Thyroid gland (tissue), 4 donors: ENCODE results near the gene C22orf15. TPM values are rescaled to one million over a fixed set of nuclear protein-coding genes. Genes with fewer than 3 reads are reported as not detected.

Experiments used
- DNase-seq, 2 donors: peaks; one replicate each; pipeline ENCODE4 v3.0.0-alpha.2; 2019
- H3K27ac ChIP-seq, 3 donors: fragments of 200-600 bp; sonication (generic); 1 replicate in 2 of 3; 2 replicates in 1 of 3; pipeline ENCODE4 v1.5.1; 2016 to 2019; ENCODE audit warnings: mild to moderate bottlenecking in 1 of 3, moderate library complexity in 1 of 3
- H3K27me3 ChIP-seq: fragments of 200-600 bp; sonication (generic); one replicate; pipeline ENCODE4 v1.5.1; 2019
- H3K36me3 ChIP-seq, 2 donors: fragments of 200-600 bp; sonication (generic); one replicate each; pipeline ENCODE4 v1.5.1; 2016 to 2019
- H3K4me1 ChIP-seq, 2 donors: fragments of 200-600 bp; sonication (generic); one replicate each; pipeline ENCODE4 v1.5.1; 2017 to 2019
- H3K4me3 ChIP-seq, 3 donors: fragments of 200-600 bp; sonication (generic); replicated peaks in 1 of 3; 1 replicate in 2 of 3; 2 replicates in 1 of 3; pipeline ENCODE4 v1.5.1; 2016; ENCODE audit warnings: mild to moderate bottlenecking in 1 of 3
- H3K9me3 ChIP-seq: fragments of 200-600 bp; sonication (generic); one replicate; pipeline ENCODE4 v1.5.1; 2017
- POLR2A ChIP-seq, 2 donors: fragments of 450-650 bp; IDR thresholded peaks; one replicate each; pipeline ENCODE4 v1.6.1; 2017; ENCODE audit warnings: antibody characterized with exemption in 2 of 2, mild to moderate bottlenecking in 2 of 2, moderate library complexity in 1 of 2
- WGBS, 2 donors: methylation state at CpG; one replicate each; pipeline ENCODE4 v1.1.5; 2017; 5-methylcytosine and 5-hydroxymethylcytosine counted together
- intact Hi-C: fragments of 100-400 bp; cut with DNase I; formaldehyde crosslinking; loops from one replicate; pipeline ENCODE4 v1.15.1; 2023
- total RNA-seq, 4 donors: library from RNA; depleted of rRNA; stranded (reverse); fragments of >200 nt; gene quantifications; one replicate each; pipeline ENCODE4 v1.2.3, GENCODE V29; 2016
- TF ChIP-seq, protein P1 (sequence below), 6 experiments: fragments of 200-600 bp in 3 of 6; fragments of 450-650 bp in 3 of 6; sonication (generic) in 3 of 6; IDR thresholded peaks; one replicate each; pipeline ENCODE4 v1.5.1; 2016 to 2019; ENCODE audit warnings: antibody characterized with exemption in 6 of 6, mild to moderate bottlenecking in 2 of 6, inconsistent platforms in 1 of 6, moderate library complexity in 1 of 6

C22orf15 gene
- total RNA-seq, 4 donors from 2014 or later = not detected

DNA sequence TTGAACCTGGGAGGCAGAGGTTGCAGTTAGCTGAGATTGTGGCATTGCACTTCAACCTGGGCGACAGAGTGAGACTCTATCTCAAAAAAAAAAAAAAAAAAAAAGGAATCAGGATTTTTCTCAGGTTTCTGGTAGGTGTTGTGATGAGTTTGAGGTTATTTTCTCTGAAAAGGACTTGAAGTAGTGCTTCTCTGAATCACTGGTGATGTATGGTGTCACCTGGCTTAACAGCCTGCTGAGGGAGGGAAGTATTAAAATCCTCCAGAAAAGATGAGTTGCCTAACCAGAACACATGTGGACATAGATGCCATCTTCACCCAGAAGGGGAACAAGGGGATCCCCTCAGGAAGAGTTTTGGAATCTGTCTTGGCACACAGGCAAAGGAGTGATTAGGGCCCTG, 44.0 kb downstream of the C22orf15 start:
- WGBS, 2 donors = 100% methylated on average over 1 of the region's 1 CpG
- H3K27me3 ChIP-seq = no peaks in the 10 kb centered on the region
- H3K4me1 ChIP-seq = no peaks in the 10 kb centered on the region
- no peak overlapping the region for H3K4me3 ChIP-seq
- intact Hi-C loops = no loop called here
- TF ChIP-seq, protein P1, sequence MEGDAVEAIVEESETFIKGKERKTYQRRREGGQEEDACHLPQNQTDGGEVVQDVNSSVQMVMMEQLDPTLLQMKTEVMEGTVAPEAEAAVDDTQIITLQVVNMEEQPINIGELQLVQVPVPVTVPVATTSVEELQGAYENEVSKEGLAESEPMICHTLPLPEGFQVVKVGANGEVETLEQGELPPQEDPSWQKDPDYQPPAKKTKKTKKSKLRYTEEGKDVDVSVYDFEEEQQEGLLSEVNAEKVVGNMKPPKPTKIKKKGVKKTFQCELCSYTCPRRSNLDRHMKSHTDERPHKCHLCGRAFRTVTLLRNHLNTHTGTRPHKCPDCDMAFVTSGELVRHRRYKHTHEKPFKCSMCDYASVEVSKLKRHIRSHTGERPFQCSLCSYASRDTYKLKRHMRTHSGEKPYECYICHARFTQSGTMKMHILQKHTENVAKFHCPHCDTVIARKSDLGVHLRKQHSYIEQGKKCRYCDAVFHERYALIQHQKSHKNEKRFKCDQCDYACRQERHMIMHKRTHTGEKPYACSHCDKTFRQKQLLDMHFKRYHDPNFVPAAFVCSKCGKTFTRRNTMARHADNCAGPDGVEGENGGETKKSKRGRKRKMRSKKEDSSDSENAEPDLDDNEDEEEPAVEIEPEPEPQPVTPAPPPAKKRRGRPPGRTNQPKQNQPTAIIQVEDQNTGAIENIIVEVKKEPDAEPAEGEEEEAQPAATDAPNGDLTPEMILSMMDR (IDR thresholded peaks at IDR 0.05) = no peak
- TF ChIP-seq POLR2A (IDR thresholded peaks at IDR 0.05) = no peak
- no peak for DNase-seq
- H3K36me3 ChIP-seq = peaks cover 44 to 55% of the 10 kb centered on the region in 2 donors
- H3K27ac ChIP-seq = no peak overlapping the region
- H3K9me3 ChIP-seq = no peaks in the 10 kb centered on the region

DNA sequence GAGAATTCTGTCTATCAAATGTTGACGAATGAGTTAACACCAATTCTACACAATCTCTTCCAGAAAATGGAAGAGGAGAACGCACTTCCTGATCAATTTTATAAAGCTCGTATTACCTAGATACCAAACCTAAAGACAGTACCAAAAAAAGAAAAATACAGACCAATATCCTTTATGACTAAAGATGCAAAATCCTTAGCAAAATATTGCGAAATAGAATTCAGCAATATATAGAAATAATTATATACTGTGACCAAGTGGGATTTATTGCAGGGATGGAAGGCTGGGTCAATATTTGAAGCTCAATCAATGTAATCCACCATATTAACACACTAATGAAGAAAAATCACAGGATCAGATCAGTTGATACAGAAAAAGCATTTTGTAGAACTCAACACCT, 49.6 kb downstream of the C22orf15 start:
- 95 to 98% methylated on average over 4 of the region's 4 CpGs for WGBS, 2 donors
- Histone ChIP-seq H3K4me1 (no peaks in the 10 kb centered on the region), H3K27me3 (no peaks in the 10 kb centered on the region), H3K36me3 (peaks cover 10 to 21% of the 10 kb centered on the region in 2 donors), H3K4me3 (no peak overlapping the region), H3K27ac (no peak overlapping the region), H3K9me3 (no peaks in the 10 kb centered on the region)
- DNase-seq = no peak
- intact Hi-C loops = no loop called here
- TF ChIP-seq, protein P1 (IDR thresholded peaks at IDR 0.05) = no peak
- no peak for TF ChIP-seq POLR2A (IDR thresholded peaks at IDR 0.05)

Other genes starting within 250 kb of the C22orf15 start
- not detected for gene IGLL1, start 182.7 kb upstream of the C22orf15 start, total RNA-seq
- under 1 TPM in 1 of 4 donors, not detected in 3; 0.56 TPM for gene DRICH1, start 130.7 kb upstream of the C22orf15 start, total RNA-seq
- gene RGL4, start 72.0 kb upstream of the C22orf15 start, total RNA-seq = 1 to 10 TPM in 1 of 4 donors, under 1 TPM in 1, not detected in 2; 0.25 to 1.3 TPM
- gene ZNF70, start 11.9 kb upstream of the C22orf15 start, total RNA-seq = 10 to 100 TPM in 1 of 4 donors, 1 to 10 TPM in 3; 5.0 to 10.7 (median 7.4) TPM
- not detected for gene VPREB3, start 8.6 kb upstream of the C22orf15 start, total RNA-seq
- gene CHCHD10, start 5.0 kb downstream of the C22orf15 start, total RNA-seq = 100 to 1,000 TPM in 1 of 4 donors, 10 to 100 TPM in 2, 1 to 10 TPM in 1; 9.4 to 154 (median 47.0) TPM
- 1 to 10 TPM in 3 of 4 donors, under 1 TPM in 1; 0.38 to 2.3 (median 1.7) TPM for gene MMP11, start 9.9 kb downstream of the C22orf15 start, total RNA-seq
- 100 to 1,000 TPM in 1 of 4 donors, 10 to 100 TPM in 3; 59.8 to 107 (median 75.4) TPM for gene SMARCB1, start 24.0 kb downstream of the C22orf15 start, total RNA-seq
- 10 to 100 TPM in 1 of 4 donors, 1 to 10 TPM in 3; 1.6 to 15.9 (median 4.1) TPM for gene DERL3, start 76.0 kb downstream of the C22orf15 start, total RNA-seq
- 10 to 100 TPM; 17.5 to 30.0 (median 24.3) TPM for gene SLC2A11, start 94.9 kb downstream of the C22orf15 start, total RNA-seq
- gene MIF, start 131.4 kb downstream of the C22orf15 start, total RNA-seq = 100 to 1,000 TPM; 342 to 807 (median 472) TPM
- 10 to 100 TPM in 2 of 4 donors, 1 to 10 TPM in 1, under 1 TPM in 1; 0.93 to 13.8 (median 6.2) TPM for gene GSTT2B, start 198.2 kb downstream of the C22orf15 start, total RNA-seq
- gene DDTL, start 203.9 kb downstream of the C22orf15 start, total RNA-seq = 1 to 10 TPM in 2 of 4 donors, under 1 TPM in 1, not detected in 1; 0.27 to 1.7 (median 1.4) TPM
- 100 to 1,000 TPM in 3 of 4 donors, 10 to 100 TPM in 1; 53.5 to 162 (median 106) TPM for gene DDT, start 211.5 kb downstream of the C22orf15 start, total RNA-seq
- gene GSTT2, start 217.1 kb downstream of the C22orf15 start, total RNA-seq = 1 to 10 TPM in 1 of 4 donors, under 1 TPM in 1, not detected in 2; 0.40 to 1.9 TPM
- not detected for gene GSTT4, start 242.5 kb downstream of the C22orf15 start, total RNA-seq
- gene CABIN1, start 248.3 kb downstream of the C22orf15 start, total RNA-seq = 100 to 1,000 TPM in 3 of 4 donors, 10 to 100 TPM in 1; 48.1 to 116 (median 103) TPM